GM12878 (cell line): ENCODE results near the gene ETV2. TPM values are rescaled to one million over a fixed set of nuclear protein-coding genes. Genes with fewer than 3 reads are reported as not detected.
A peak's percentile ranks its signal among the peaks of the same experiment; 100 is the strongest.

ENCODE experiments used
- ATAC-seq: fragments of 200-7000 bp; cut with Tn5 transposase; 3 replicates; pipeline ENCODE4 v1.9.1; 2020; ENCODE audit warnings: mild to moderate bottlenecking, moderate library complexity
- BruUV-seq: library from RNA; stranded (reverse); fragments of 400-500 nt; replicated peaks from 2 replicates; lab custom pipeline; 2021; lab: Mats Ljungman, UMichigan
- CTCF ChIA-PET: fragments of 300-600 bp; sonication (Branson Sonifier 250); formaldehyde crosslinking; extraction: SDS; loops from one replicate; lab custom pipeline; 2021; ENCODE audit warnings: inconsistent platforms; lab: Yijun Ruan, JAX
- POLR2A ChIA-PET: fragments of 350-600 bp; formaldehyde crosslinking; extraction: SDS; loops from one replicate; lab custom pipeline; 2021; ENCODE audit warnings: inconsistent platforms; lab: Charles Lee
- RAD21 ChIA-PET: fragments of 300-600 bp; sonication (Branson Sonifier 250); formaldehyde crosslinking; loops from one replicate; lab custom pipeline; 2023; ENCODE audit warnings: antibody characterized with exemption; ENCODE audit not compliant: unreplicated experiment; lab: Charles Lee
- SMC1A ChIA-PET: fragments of 300-600 bp; sonication (Branson Sonifier 250); formaldehyde crosslinking; loops from one replicate; lab custom pipeline; 2023; ENCODE audit not compliant: unreplicated experiment, uncharacterized antibody; lab: Charles Lee
- DNase-seq: peaks from one replicate; pipeline ENCODE4 v3.0.0-alpha.2; 2011; ENCODE audit warnings: low read depth, low spot score
- FAIRE-seq: peaks from 3 replicates; lab custom pipeline; 2011; peaks lifted over from hg19 to GRCh38; lab: Jason Lieb, UNC
- H2AFZ ChIP-seq: 2 replicates; pipeline ENCODE4 v1.6.0; 2011; ENCODE audit warnings: low read depth, low read length, control low read depth; ENCODE audit not compliant: control insufficient read depth
- H3K27ac ChIP-seq: 2 replicates; pipeline ENCODE4 v1.5.1; 2011; ENCODE audit warnings: control low read depth; ENCODE audit not compliant: control insufficient read depth, insufficient read depth
- H3K27me3 ChIP-seq, 2 experiments: replicated peaks in 1 of 2; 2 replicates each; pipeline versions ENCODE4 v1.6.0 to v1.6.1; 2011; ENCODE audit warnings: low read length in 1 of 2; ENCODE audit not compliant: control insufficient read depth in 2 of 2, insufficient read depth in 2 of 2
- H3K36me3 ChIP-seq, 2 experiments: 2 replicates each; pipeline ENCODE4 v1.5.1; 2011; ENCODE audit warnings: low read length in 1 of 2; ENCODE audit not compliant: control insufficient read depth in 2 of 2, insufficient read depth in 2 of 2
- H3K4me1 ChIP-seq: 2 replicates; pipeline ENCODE4 v1.6.1; 2011; ENCODE audit warnings: mild to moderate bottlenecking, low read length, moderate library complexity, mixed read lengths; ENCODE audit not compliant: control insufficient read depth, insufficient read depth
- H3K4me2 ChIP-seq: 2 replicates; pipeline ENCODE4 v1.6.0; 2011; ENCODE audit warnings: control low read depth; ENCODE audit not compliant: control insufficient read depth, insufficient read depth
- H3K4me3 ChIP-seq: fragments of 200-600 bp; sonication (generic); 2 replicates; pipeline ENCODE4 v1.5.1; 2016
- H3K79me2 ChIP-seq: 2 replicates; pipeline ENCODE4 v1.6.0; 2011; ENCODE audit warnings: low read length; ENCODE audit not compliant: control insufficient read depth, insufficient read depth
- H3K9ac ChIP-seq: 2 replicates; pipeline ENCODE4 v1.8.0; 2011; ENCODE audit warnings: low read length, control low read depth, mixed read lengths; ENCODE audit not compliant: control insufficient read depth, insufficient read depth
- H3K9me3 ChIP-seq: replicated peaks from 3 replicates; pipeline ENCODE4 v1.5.1; 2011; ENCODE audit warnings: mild to moderate bottlenecking, low read length; ENCODE audit not compliant: control insufficient read depth, insufficient read depth
- H4K20me1 ChIP-seq: 2 replicates; pipeline ENCODE4 v1.6.0; 2011; ENCODE audit not compliant: control insufficient read depth, insufficient read depth
- ATF7 ChIP-seq: fragments of 450-650 bp; IDR thresholded peaks from 2 replicates; pipeline ENCODE4 v1.6.1; 2016; ENCODE audit warnings: low read depth, mild to moderate bottlenecking
- DPF2 ChIP-seq: fragments of 450-650 bp; IDR thresholded peaks from 2 replicates; pipeline ENCODE4 v1.6.1; 2017; ENCODE audit warnings: mild to moderate bottlenecking
- HCFC1 ChIP-seq: fragments of 150-350 bp; IDR thresholded peaks from 2 replicates; pipeline ENCODE4 v1.6.1; 2014; ENCODE audit warnings: low read length
- IKZF2 ChIP-seq, 2 experiments: fragments of 450-650 bp; IDR thresholded peaks; 2 replicates each; pipeline ENCODE4 v1.6.1; 2017; ENCODE audit warnings: mild to moderate bottlenecking in 2 of 2, moderate library complexity in 2 of 2
- MLLT1 ChIP-seq: fragments of 450-650 bp; IDR thresholded peaks from 2 replicates; pipeline ENCODE4 v1.6.1; 2016; ENCODE audit warnings: mild to moderate bottlenecking
- SIX5 ChIP-seq: IDR thresholded peaks from 2 replicates; pipeline ENCODE4 v1.6.1; 2011; ENCODE audit warnings: mild to moderate bottlenecking, low read depth, low read length, moderate library complexity; ENCODE audit not compliant: severe bottlenecking
- SREBF1 ChIP-seq: IDR thresholded peaks from 2 replicates; pipeline ENCODE4 v1.6.1; 2012; ENCODE audit warnings: mild to moderate bottlenecking, low read length
- YY1 ChIP-seq: IDR thresholded peaks from 2 replicates; pipeline ENCODE4 v1.6.1; 2011; ENCODE audit warnings: low read depth, mild to moderate bottlenecking, low read length
- whole genome bisulfite sequencing: methylation state at CpG from one replicate; pipeline ENCODE4 v1.1.6; 2016; ENCODE audit warnings: low lambda C conversion rate; ENCODE audit not compliant: insufficient replicate concordance, insufficient coverage; ENCODE audit errors: missing lambda C conversion rate; 5-methylcytosine and 5-hydroxymethylcytosine counted together
- in situ Hi-C: fragments of 300-500 bp; cut with MboI; formaldehyde crosslinking; loops from 9 replicates; pipeline ENCODE4 v1.14.3; 2018; ENCODE audit warnings: mixed read lengths
- intact Hi-C: fragments of 100-400 bp; cut with micrococcal nuclease; formaldehyde crosslinking; loops from one replicate; pipeline ENCODE4 v1.14.2; 2022; ENCODE audit not compliant: unreplicated experiment
- polyA plus RNA-seq, 11 experiments: library from polyadenylated mRNA; depleted of rRNA in 4 of 11; unstranded in 6 of 11; stranded (reverse) in 5 of 11; fragments of >200 nt; fragmentation: Nextera tagmentation in 4 of 11; fragmentation: Illumina TruSeq in 1 of 11; extraction: Ambion mirVana in 4 of 11; extraction: Trizol in 1 of 11; gene quantifications; 1 replicate in 1 of 11; 2 replicates in 10 of 11; pipeline versions ENCODE4 v1.2.1 to v1.2.3, GENCODE V29; 2011 to 2016; ENCODE audit warnings: inconsistent platforms in 2 of 11, missing spikeins in 2 of 11, low read depth in 1 of 11
- total RNA-seq, 4 experiments: library from RNA; depleted of rRNA in 3 of 4; stranded (reverse); fragments of >200 nt in 3 of 4; fragmentation: Illumina TruSeq in 1 of 4; extraction: Trizol in 1 of 4; gene quantifications; 2 replicates each; pipeline versions ENCODE4 v1.2.1 to v1.2.3, GENCODE V29; 2013 to 2021

The ETV2 gene
- total and polyA plus RNA-seq, 10 of the 15 experiments (the other 5 are each of a cell fraction or from before 2014, with no cell fraction given), result 0.10 to 1.4 (median 0.54) TPM; not detected in 1

- in situ Hi-C loops, result no loop called here
- Histone ChIP-seq H3K4me1 (peaks cover 17% of the 10 kb centered on the region), H3K4me3 (no peak overlapping the region), H3K36me3 (no peaks in the 10 kb centered on the region), H3K9me3 (peaks cover 9% of the 10 kb centered on the region), H3K9ac (no peak overlapping the region), H3K4me2 (no peak overlapping the region), H2AFZ (peak overlapping the region; percentile 15; the same call in 1 of the 2 replicates), H3K27me3 (no peaks in the 10 kb centered on the region), H3K27ac (no peak overlapping the region), H3K79me2 (peaks cover 4% of the 10 kb centered on the region), H4K20me1 (no peaks in the 10 kb centered on the region)
- ChIA-PET RAD21 (interaction anchor here (3.1 kb wide), 1 partner anchor 10 kb away, joined by 11 read pairs; no protein-coding TSS in a partner anchor), SMC1A (interaction anchor here (1.0 to 2.2 kb wide), 2 partner anchors 10 to 15 kb away, joined by 3 to 14 read pairs; no protein-coding TSS in a partner anchor), POLR2A (interaction anchor here (0.6 to 1.5 kb wide), 5 partner anchors 11 to 98 kb away, joined by 3 to 16 read pairs (median 4); no protein-coding TSS in a partner anchor), CTCF (interaction anchor here (0.6 to 3.0 kb wide), 5 partner anchors 10 to 416 kb away, joined by 3 to 10 read pairs (median 4); no protein-coding TSS in a partner anchor)
- DNase-seq (no peak), ATAC-seq (no peak), FAIRE-seq (peak; percentile 41)
- TF ChIP-seq DPF2, result no peak
- TF ChIP-seq ATF7, result no peak
- no peak for TF ChIP-seq IKZF2 (IDR thresholded peaks at IDR 0.05)
- peak; percentile 61 for TF ChIP-seq HCFC1
- TF ChIP-seq SREBF1, result no peak
- TF ChIP-seq SIX5, result peak; percentile 70
- TF ChIP-seq MLLT1, result no peak
- peak; percentile 65; the same call in 1 of the 2 replicates for TF ChIP-seq YY1
- 28% methylated on average over 2 of the region's 2 CpGs for WGBS
- no TSS peak for BruUV-seq
- intact Hi-C loops, result no loop called here
These were observed 33.3 kb upstream of the ETV2 start for GRCh38 chr19:35608251-35608650.
